Amniotic stem cell (primary cell): ENCODE data around the gene CDH22.

ENCODE experiments used
- DNase-seq: peaks from one replicate; lab custom pipeline; 2025; lab: John Stamatoyannopoulos, UW

CDH22 gene

DNA sequence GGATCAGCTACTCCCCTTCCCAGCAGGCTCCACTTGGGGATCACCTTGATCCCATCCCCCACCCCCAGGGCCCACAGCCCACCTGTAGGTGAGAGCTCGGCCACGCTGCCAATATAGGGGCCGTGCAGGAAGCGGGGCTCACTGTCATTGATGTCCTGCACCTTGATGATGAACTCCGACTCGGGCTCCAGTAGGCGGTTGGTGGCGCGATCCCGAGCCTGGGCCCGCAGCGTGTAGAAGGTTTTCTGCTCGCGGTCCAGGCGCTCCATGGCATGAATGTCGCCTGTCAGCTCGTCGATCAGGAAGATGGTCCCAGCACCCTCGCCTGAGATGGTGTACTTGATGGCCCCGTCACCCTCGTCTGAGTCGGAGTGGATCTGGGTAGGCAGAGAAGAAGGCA lies 67.4 kb downstream of the CDH22 start:
- DNase-seq: no peak

DNA sequence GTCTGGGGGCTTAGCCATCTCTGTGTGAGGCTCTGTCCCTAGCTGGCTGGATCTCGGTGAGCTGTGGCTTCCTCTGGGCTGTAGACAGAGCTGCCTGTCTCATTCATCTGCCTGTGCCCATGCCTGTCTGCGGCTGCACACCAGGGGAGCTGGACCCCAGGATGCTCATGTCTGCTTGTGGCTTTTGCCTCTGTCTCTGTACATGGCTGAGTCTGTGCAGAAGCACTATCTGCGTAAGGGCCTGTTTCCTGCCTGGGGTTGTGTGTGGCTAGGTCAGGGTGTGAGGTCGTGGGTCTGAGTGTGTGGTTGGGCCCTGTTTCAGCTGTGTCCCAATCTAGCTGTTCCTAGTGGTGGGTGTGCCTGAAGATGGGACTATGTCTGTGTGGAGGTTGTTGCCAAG lies 68.2 kb downstream of the CDH22 start:
- DNase-seq: no peak

DNA sequence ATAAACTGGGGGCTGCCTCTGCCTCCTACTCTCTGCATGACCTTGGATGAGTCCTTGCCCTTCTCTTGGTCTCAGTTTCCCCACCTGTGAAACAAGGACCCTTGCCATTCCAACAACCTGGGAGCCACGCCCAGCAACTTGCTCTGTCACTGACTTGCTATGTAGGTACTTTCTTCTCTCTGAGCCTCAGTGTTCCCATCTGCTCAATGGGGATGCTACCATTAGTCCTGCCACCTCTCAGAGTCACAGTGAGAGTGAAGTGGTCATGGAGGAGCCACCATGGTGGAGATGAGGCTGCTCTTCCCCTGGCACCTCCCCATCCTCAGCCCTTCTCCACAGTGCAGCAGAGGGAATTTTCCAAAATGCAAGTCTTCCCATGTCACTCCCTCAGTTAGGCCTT lies 70.6 kb downstream of the CDH22 start:
- DNase-seq: no peak

DNA sequence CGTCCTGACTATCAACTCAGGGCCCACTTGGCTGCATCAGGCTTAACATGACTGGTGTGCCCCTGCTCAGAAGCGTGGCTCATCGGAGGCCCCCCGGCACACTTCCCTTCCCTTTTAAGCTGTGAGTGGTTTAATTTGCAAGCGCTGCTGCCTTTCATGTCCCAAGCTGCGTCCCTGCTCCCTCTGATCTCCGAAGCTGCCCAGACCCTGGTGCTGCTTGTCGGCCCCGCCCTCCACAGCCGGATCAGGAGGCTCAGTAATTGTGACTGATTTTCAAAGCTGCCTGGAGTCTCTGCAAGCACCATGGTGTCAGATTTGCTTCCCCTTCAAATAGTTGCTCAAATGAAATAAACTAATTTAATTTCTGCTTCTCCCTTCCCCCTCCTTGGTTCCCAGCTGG lies 71.1 kb downstream of the CDH22 start:
- DNase-seq: no peak

DNA sequence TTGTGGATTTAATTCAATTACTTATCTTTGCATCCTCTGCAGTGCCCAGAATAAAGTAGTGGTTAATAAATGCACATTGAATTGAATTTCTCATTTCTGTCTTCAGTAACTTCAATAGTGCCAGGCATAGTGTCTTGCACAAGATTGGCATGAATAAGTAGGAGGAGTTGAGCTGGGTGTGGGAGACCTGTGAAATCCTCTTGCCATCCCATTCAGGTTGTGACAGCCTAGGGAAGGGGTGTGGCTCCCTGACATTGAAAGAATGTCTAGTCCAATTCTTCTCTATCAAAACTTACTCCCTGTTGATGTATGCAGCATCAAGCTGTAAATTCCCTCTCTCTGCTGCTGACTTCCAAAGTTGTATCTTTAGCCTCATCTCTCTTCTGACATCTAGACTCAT lies 73.2 kb downstream of the CDH22 start:
- no peak for DNase-seq

DNA sequence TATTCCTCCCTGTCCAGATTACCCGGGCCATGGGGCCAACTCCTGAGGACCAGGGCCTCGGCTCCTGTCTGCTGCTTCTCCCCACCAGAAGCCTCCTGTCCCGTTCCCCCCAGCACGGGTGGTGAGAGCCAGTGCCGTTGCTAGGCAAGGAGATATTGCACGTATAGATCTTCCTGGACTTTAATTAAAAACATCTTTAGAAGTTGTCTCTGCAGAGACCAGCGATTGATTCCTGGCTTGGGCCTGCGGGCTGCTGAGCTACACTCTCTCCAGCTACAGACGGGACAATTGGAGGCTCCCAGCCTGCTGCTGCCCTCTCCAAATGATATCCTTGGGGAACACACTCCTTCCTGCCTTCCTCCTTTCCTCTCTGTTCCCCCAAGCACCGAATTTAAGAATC lies 74.6 kb downstream of the CDH22 start:
- DNase-seq: no peak

DNA sequence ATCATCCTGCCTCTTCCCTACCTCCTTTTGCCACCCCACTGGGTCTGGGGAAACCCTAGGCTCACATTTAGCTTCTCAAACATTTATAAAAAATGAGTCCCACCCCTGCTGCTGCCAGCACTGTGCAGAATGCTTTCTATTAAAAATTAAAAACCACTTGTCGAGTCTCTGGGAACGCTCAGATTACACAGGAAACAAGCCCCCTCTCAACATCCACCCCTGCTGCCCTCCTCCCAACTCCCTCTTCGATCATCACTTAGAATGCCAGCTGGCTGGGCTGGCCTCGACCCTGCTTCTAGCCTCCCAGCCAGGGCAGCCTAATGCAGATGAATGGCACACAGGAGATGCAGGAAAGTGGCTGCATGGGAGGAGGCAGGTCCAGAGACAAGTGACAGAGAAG lies 75.8 kb downstream of the CDH22 start:
- no peak for DNase-seq

DNA sequence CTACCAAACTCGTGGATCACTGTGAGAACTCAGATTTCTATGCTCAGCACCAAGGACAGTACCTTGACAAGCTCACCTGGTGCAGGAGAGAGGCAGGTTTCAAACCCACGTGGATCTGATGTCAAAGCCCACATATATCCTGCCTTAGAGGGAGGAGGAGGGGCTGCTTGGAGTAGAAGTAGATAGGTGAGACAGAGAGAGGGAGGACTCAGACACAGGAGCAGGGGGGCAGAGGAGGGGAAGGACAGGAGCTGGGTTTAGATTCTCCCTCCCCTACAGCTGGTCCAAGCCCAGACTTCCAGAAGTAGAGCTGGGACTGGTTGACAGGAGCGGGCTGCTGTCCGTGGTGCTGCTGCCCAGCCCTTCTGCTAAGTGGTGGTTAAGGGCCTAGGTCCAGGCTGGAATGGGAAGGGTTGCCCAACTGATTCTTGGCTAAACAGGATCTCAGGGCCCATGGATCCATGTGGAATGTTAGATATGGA lies 77.5 kb downstream of the CDH22 start:
- no peak for DNase-seq

DNA sequence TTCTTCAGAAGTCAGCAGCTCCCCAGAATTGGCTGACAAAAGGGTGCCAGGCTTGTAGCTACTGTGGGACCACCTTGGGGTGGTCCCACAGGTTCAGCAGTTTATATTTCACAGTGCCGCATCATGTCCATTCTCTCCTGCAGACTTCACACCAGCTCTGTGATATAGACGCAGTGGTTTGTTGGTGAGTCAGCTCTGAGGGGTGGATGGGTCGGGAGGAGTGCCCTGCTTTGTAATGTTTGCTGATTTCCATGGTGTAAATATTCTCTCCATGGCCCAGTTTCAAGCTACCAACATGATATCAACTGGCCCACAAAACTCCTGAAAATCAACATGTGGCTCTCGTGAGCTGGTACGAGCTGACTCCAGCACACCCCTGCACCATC lies 78.2 kb downstream of the CDH22 start:
- DNase-seq: no peak

DNA sequence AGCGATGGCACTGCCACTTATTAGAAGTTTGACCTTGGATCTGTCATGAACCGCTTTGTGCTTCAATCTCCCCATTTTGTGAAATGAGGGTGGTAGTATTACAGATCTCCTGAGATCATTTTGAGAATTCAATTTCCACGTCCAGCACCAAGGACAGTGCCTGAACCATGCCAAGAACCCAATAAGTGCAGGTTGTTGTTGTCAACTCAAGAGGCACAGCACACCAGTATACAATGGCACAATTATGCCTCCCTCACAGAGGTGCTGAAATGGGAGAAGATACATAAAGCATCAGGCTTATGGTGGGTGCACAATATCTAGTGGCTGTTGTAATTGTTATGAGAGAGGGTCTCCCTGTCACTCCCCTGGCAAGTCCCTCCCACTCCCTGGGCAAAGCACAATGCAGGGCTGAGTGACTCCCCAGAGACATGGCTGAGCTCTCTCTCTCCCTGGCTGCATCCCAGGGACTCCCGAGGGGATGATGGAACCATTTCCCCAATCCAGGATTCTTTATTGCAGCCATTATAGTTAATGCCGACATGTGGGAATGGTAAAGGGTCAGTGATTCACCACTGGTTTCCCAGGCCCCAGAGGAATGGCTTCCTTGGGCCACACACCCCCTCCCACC lies 78.7 kb downstream of the CDH22 start:
- DNase-seq: no peak

DNA sequence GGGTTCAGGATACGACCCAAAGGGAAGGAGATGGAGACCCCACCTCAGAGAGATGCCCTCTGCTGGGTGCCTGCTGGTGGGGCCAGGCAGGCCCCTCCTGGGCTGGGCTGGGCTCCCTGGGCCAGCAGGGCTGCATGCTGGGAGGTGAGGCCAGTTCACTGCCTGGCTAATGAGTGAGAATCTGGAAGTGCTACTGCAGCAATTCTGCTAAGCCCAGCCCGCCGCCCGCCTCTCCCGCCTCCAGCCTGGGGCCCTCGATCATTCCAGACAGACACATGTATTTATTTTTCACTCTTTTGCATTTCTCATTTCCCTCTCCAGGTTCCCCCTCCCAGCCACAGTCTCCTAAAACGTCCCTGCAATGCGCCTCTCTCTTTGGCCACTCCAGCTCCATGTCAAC lies 79.6 kb downstream of the CDH22 start:
- no peak for DNase-seq

DNA sequence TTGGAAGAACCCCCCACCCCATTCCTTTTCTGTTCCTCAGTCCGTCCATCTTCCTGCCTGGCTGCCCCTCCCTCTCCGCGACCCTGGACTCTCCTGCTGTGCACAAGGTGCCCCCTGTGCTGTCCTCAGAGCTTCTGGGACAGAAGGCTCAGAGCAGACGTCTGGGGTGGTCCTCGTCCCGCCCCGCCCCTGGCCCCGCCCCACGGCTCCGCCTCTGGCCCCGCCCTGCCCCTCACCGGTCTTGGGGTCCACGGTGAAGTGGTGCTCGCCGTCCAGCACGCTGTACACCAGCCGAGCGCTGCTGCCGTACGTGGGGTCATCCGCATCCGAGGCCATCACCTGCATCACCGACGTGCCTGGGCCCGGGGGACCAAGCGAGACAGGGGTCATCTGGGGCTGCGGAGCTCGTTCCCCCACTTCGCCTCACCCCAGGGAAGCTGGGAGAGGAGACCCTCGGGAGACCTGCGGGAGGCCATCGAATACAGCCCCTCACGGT lies 81.0 kb downstream of the CDH22 start:
- DNase-seq: no peak

DNA sequence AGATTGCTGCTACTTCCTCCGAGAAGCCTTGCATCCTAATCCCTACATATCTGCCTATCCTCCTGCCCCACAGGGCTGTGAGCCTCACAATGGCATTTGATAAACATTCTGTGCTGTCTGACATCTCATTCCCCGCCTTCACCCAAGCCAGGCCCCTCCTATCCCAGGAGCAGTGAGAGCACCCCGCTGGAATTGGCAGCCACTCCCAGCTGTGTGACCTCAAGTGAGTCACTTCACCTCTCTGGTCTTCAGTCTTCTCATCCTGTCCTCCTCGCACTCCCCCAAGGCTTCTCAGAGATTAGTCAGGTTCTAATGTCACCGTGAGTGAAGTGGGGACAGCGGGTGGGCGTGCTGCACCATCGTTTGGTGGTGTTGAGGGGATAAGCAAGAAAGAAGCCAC lies 81.7 kb downstream of the CDH22 start:
- DNase-seq: no peak

DNA sequence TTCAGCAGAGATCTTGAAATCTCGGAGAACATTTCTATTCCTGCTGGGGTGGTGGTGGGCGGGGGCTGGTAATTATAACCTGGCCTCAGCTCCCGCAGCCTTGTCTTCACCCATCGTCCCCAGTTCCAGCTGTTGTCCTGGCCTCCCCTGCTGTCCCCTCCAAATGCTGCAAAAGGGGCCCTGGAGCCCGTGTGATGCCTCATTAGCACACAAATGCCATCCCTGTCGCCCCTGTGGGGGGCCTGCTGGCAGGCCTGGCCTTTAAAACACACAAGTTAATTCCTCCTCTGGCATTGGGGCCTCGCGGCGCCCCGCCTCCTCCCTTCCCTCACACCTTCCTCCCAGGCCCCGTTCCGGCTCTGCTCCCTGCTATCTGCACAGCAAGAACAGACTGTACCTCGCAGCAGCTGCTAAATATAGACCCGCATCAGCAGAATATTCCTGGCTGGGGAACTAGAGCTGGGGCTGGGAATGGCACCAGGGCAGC lies 85.7 kb downstream of the CDH22 start:
- DNase-seq: no peak

DNA sequence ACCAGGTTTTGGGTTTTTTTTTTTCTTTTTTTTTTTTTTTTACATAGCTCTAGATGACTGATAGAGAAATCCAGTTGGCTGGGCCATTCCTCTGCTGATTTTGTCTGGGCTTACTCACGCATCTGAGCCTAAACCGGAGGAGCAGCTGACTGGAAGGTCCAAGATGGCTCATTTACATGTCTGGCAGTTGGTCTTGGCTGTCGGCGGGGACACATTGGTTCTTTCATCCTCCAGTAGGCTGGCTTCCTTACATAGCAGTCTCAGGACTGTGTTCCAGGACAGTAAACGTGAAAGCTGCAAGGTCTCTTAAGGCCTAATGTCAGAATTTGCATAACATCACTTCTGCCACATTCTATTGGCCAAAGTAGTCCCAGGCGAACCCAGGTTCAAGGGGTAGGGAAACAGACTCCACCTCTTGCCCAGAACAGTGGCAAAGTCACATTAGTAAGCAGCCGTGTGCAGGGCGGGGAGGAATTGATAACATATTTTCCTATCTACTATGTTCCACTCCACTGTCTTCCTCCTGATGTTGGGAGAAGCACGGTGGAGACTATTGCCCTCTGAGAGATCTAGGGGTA lies 87.0 kb downstream of the CDH22 start:
- DNase-seq: no peak

DNA sequence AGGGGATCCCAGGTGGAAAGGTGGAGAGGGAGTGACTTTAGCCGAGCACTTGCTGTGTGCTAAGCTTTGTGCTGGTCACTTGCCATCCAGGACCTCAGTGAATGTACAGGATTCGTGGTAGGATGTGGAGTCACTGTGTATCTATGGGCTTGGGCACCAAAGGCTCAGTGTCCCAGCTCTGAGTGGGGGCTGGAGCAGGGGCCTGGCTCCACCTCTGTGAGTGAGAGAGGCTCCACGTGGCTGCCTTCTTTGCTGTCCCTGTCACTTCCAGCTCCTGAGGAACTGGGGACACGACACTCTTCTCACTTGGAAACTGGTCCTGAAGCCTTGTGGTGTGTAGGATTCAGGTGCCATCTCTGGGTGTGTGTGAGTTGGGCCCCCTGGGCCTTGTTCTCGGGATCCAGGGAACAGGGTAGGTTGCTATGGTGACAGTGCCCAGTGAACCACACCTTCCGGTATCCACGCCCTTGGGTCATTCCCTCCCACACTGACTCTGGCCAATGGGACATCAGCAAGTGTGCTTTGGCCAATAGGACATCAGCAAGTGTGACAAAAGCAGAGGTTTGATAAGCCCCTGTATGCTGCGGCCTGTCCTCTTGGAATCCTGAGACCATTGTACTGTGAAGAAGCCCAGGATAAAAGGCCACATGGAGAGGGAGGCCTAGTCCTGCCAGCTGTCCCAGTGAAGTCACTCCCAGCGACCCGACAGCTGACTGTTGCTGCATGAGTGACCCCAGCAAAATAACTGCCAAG lies 87.7 kb downstream of the CDH22 start:
- no peak for DNase-seq

DNA sequence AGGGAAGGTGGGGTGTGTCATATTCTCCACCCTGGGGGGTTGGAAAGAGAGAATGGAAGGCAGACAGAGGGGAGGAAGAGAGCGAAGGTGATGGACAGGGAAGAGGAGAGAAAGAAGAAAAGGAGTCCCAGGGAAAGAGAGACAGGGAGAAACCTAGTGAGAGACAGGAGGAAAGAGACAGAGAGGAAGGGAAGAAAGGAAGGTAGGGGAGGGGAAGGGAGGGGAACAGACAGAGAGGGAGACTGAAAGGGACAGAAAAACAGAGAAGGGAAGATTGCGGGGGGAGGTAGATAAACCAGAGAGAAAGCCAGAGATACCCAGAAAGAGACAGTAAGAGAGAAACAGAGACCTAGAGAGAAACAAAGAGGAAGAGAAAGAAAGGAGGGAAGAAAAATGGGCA lies 88.4 kb downstream of the CDH22 start:
- no peak for DNase-seq

DNA sequence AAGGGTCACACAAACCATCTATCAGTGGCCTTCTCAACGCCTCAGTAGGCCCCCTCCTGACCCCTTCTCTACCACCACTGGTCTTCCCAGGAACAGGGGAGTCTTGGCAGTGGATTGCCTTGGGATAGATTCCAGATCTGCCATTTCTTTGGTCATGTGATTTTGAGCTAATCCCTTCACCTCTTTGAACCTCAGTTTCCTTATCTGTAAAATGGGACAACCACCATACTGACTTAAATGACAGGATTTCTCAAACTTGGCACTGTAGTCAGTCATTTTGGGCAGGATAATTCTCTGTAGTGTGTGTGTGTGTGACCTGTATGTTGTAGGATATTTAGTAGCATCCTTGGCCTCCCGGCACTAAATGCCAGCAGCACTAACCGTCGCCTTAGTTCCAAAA lies 89.1 kb downstream of the CDH22 start:
- no peak for DNase-seq

DNA sequence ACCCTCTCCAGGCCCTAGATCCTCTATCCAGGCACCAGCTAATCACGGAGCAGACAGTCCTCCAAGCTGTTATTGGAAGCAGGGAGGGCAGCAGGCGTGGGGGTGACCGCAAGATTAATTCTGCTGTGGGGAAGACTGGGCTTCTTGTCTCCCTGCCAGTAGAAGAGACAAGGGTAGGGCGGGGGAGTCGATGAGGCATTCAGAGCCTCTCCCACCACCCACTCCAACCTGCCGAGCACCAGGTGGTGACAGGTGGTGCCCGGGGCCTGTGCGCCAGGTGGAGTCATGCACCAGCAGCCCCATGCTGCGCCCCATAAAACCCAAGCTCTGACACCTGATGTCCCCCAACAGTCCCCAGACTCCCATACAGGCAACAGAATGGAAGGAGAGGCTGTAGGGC lies 89.6 kb downstream of the CDH22 start:
- DNase-seq: no peak

DNA sequence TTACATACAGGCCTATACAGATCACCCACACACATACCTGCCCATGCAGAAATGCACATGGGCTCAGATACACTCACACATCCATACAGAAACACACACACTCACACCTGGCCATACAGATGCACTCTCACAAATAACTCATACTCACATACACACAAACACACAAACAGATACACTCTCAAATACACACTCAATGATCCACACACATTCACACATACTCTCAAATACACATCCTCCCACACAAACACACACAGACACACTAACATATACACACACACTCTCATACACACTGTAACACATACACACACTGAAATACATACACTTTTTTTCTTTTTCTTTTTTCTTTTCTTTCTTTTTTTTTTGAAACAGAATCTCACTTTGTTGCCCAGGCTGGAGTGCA lies 90.7 kb downstream of the CDH22 start:
- DNase-seq: no peak

DNA sequence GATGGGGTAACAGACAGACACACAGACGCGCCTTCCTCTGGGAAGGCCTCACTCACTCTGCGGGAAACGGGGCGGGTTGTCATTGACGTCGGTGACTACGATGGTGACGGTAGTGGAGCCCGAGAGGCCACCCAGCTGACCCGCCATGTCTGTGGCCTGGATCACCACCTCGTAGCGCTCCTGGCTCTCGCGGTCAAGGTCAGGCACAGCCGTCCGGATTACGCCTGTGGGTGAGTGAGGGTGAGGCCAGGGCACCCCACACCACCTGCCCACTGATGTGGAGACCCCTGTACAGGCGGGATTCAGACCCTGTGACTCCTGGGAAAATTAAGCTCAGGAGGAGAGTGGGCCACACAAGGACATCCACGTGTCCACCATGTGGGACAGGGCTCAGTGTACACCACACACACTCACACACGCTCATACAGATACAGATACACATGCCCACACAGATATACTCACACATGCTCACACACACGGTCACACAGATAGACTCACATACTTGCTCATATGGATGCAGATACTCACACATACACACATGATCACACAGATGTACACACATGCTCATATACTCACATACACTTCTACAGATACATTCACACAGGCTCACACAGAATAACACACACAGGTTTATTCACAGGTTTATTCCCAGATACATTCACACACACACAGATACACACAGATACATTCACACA lies 91.4 kb downstream of the CDH22 start:
- DNase-seq: no peak

DNA sequence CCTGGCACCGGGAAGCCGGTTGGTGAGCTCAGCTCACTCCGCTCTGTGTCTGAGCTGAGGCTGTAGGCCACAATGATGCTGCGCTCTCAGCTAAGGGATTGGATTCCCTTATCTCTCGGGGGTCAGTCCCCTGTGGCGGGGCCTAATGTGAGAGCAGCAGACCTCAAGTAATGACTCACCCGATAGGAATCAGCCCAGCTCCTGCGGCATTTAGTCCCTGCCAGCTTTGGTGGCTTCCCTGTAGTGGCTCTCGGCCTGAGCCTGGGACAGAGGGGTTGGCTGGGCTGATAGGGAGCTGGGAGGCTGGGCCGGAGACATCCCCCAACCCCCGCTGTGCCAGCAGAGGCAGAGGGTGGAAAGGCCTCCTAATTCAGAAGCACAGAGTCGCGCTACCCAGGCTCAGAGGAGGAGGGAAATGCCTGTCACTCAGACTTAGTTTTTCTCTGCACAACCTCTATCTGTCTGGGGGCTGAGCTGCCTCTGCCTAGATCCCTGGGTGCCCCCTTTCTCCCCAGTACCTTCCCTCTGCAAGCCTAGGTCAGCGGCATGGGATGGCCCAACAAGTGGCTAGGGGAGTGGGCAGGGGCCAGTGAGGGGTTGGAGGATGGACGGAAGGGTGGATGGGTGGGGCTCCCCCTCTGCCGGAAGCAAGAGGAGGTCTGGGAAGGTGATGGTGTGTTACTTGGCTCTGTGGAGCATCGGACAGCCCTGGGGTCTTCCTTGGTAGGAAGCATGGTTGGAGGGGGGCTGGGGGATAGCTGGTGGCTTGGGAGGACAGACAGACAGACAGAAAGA lies 92.2 kb downstream of the CDH22 start:
- DNase-seq: no peak
